Neuronal stem cell (in vitro differentiated cells): Measurements from ENCODE around the gene TEX12.

Experiments used
- DNase-seq: peaks from one replicate; pipeline ENCODE4 v3.0.0-alpha.2; 2013; ENCODE audit warnings: low spot score
- H2AFZ ChIP-seq: one replicate; pipeline ENCODE4 v1.6.1; 2013; ENCODE audit warnings: mild to moderate bottlenecking, low read length, inconsistent platforms
- H2AK5ac ChIP-seq: 2 replicates; pipeline ENCODE4 v1.6.1; 2013; ENCODE audit warnings: low read depth, mild to moderate bottlenecking, inconsistent platforms, low read length, moderate library complexity, mixed read lengths
- H2BK120ac ChIP-seq: 2 replicates; pipeline ENCODE4 v1.6.1; 2013; ENCODE audit warnings: low read depth, mild to moderate bottlenecking, inconsistent platforms, low read length, moderate library complexity, mixed read lengths
- H2BK12ac ChIP-seq: one replicate; pipeline ENCODE4 v1.6.1; 2013; ENCODE audit warnings: low read length, inconsistent platforms
- H2BK15ac ChIP-seq: 2 replicates; pipeline ENCODE4 v1.6.1; 2013; ENCODE audit warnings: mild to moderate bottlenecking, low read length, inconsistent platforms, mixed read lengths
- H2BK5ac ChIP-seq: one replicate; pipeline ENCODE4 v1.6.1; 2013; ENCODE audit warnings: inconsistent platforms, mild to moderate bottlenecking, low read length, moderate library complexity
- H3K14ac ChIP-seq: one replicate; pipeline ENCODE4 v1.6.1; 2013; ENCODE audit warnings: low read length, inconsistent platforms
- H3K18ac ChIP-seq: 2 replicates; pipeline ENCODE4 v1.6.1; 2013; ENCODE audit warnings: low read length, inconsistent platforms
- H3K23ac ChIP-seq: 2 replicates; pipeline ENCODE4 v1.6.1; 2013; ENCODE audit warnings: low read depth, mild to moderate bottlenecking, mixed read lengths, low read length, inconsistent platforms; ENCODE audit not compliant: poor library complexity
- H3K27ac ChIP-seq: replicated peaks from 3 replicates; pipeline ENCODE4 v1.5.1; 2013; ENCODE audit warnings: low read length, inconsistent platforms
- H3K27me3 ChIP-seq, 3 experiments: 2 replicates each; pipeline ENCODE4 v1.6.1; 2013; ENCODE audit warnings: low read length in 3 of 3, mild to moderate bottlenecking in 2 of 3, inconsistent platforms in 1 of 3, low read depth in 1 of 3, mixed read lengths in 1 of 3, moderate library complexity in 1 of 3; ENCODE audit not compliant: control insufficient read depth in 3 of 3, insufficient read depth in 3 of 3
- H3K36me3 ChIP-seq, 2 donors: replicated peaks in 1 of 2; 2 replicates each; pipeline ENCODE4 v1.6.1; 2013; ENCODE audit warnings: low read length in 2 of 2; ENCODE audit not compliant: control insufficient read depth in 2 of 2, insufficient read depth in 2 of 2
- H3K4ac ChIP-seq: 2 replicates; pipeline ENCODE4 v1.6.1; 2013; ENCODE audit warnings: inconsistent platforms, mild to moderate bottlenecking, low read length, moderate library complexity
- H3K4me1 ChIP-seq, 2 donors: 1 replicate in 1 of 2; 2 replicates in 1 of 2; pipeline ENCODE4 v1.6.1; 2013; ENCODE audit warnings: low read length in 2 of 2, low read depth in 1 of 2; ENCODE audit not compliant: control insufficient read depth in 2 of 2, insufficient read depth in 1 of 2
- H3K4me2 ChIP-seq: one replicate; pipeline ENCODE4 v1.6.1; 2013; ENCODE audit warnings: mild to moderate bottlenecking, low read length, inconsistent platforms; ENCODE audit not compliant: insufficient read depth, poor library complexity, severe bottlenecking
- H3K4me3 ChIP-seq, 2 donors: 2 replicates each; pipeline ENCODE4 v1.5.1; 2013; ENCODE audit warnings: low read length in 2 of 2, mild to moderate bottlenecking in 2 of 2, inconsistent platforms in 1 of 2, moderate library complexity in 1 of 2
- H3K79me1 ChIP-seq: one replicate; pipeline ENCODE4 v1.6.1; 2013; ENCODE audit warnings: low read depth, mild to moderate bottlenecking, inconsistent platforms, low read length, moderate library complexity
- H3K9ac ChIP-seq: one replicate; pipeline ENCODE4 v1.6.1; 2013; ENCODE audit warnings: mild to moderate bottlenecking, low read depth, low read length, inconsistent platforms; ENCODE audit not compliant: poor library complexity
- H3K9me3 ChIP-seq, 2 donors: replicated peaks in 1 of 2; 2 replicates each; pipeline versions ENCODE3 to v1.6.1; 2013; ENCODE audit warnings: low read length in 2 of 2, mild to moderate bottlenecking in 2 of 2, inconsistent platforms in 1 of 2, low read depth in 1 of 2, mixed read lengths in 1 of 2, moderate library complexity in 1 of 2; ENCODE audit not compliant: control insufficient read depth in 2 of 2, insufficient read depth in 1 of 2
- H4K8ac ChIP-seq: one replicate; pipeline ENCODE4 v1.6.1; 2013; ENCODE audit warnings: low read depth, mild to moderate bottlenecking, inconsistent platforms, low read length, moderate library complexity
- H4K91ac ChIP-seq: one replicate; pipeline ENCODE4 v1.6.1; 2013; ENCODE audit warnings: low read length, low read depth, mild to moderate bottlenecking, inconsistent platforms; ENCODE audit not compliant: poor library complexity
- WGBS, 2 donors: extraction: QIAGEN DNeasy Blood & Tissue Kit; methylation state at CpG; one replicate each; pipeline ENCODE4 v1.1.7; 2013; ENCODE audit warnings: missing lambda C conversion rate in 2 of 2, mixed read lengths in 1 of 2; ENCODE audit not compliant: insufficient read length in 2 of 2, insufficient replicate concordance in 1 of 2; ENCODE audit errors: extremely low coverage in 2 of 2; 5-methylcytosine and 5-hydroxymethylcytosine counted together

TEX12 gene

GRCh38 chr11:112165049-112165448 lies 2.1 kb upstream of the TEX12 start:
- H2BK12ac ChIP-seq = no peak overlapping the region
- no peak overlapping the region for H4K8ac ChIP-seq
- no peaks in the 10 kb centered on the region for H3K9me3 ChIP-seq
- no peak overlapping the region for H2BK120ac ChIP-seq
- H2BK15ac ChIP-seq = no peak overlapping the region
- H3K4ac ChIP-seq = no peak overlapping the region
- WGBS, 2 donors = no CpG with 5 or more reads among the region's 3 CpGs
- H3K14ac ChIP-seq = no peak overlapping the region
- H2BK5ac ChIP-seq = no peak overlapping the region
- H3K27ac ChIP-seq = no peak overlapping the region
- no peak for DNase-seq
- H3K4me2 ChIP-seq = no peak overlapping the region
- H3K79me1 ChIP-seq = no peaks in the 10 kb centered on the region
- H3K9ac ChIP-seq = no peak overlapping the region
- H3K4me1 ChIP-seq = no peaks in the 10 kb centered on the region
- no peak overlapping the region for H3K18ac ChIP-seq
- no peak overlapping the region for H2AK5ac ChIP-seq
- H3K36me3 ChIP-seq = no peaks in the 10 kb centered on the region
- no peak overlapping the region for H2AFZ ChIP-seq
- H3K27me3 ChIP-seq = no peaks in the 10 kb centered on the region
- no peak overlapping the region for H4K91ac ChIP-seq
- H3K23ac ChIP-seq = no peak overlapping the region
- H3K4me3 ChIP-seq = no peak overlapping the region

- Histone ChIP-seq H2BK12ac (no peak overlapping the region), H2AFZ (peak overlapping the region; percentile 48)
These were observed 610 bp upstream of the TEX12 start for GRCh38 chr11:112166562-112166961.

GRCh38 chr11:112172362-112172994 lies 5.3 kb downstream of the TEX12 start:
- no peak overlapping the region for H4K91ac ChIP-seq
- peaks cover 3 to 4% of the 10 kb centered on the region in 2 donors for H3K4me1 ChIP-seq
- WGBS, 2 donors = no CpG with 5 or more reads among the region's 2 CpGs
- no peak overlapping the region for H3K18ac ChIP-seq
- H3K4me2 ChIP-seq = no peak overlapping the region
- no peak overlapping the region for H2BK12ac ChIP-seq
- peaks cover 0 to 1% (median 0%) of the 10 kb centered on the region in 3 experiments for H3K27me3 ChIP-seq
- no peak overlapping the region for H3K27ac ChIP-seq
- no peak overlapping the region for H2AK5ac ChIP-seq
- no peak overlapping the region for H3K14ac ChIP-seq
- H3K4ac ChIP-seq = no peak overlapping the region
- no peak overlapping the region for H3K23ac ChIP-seq
- no peaks in the 10 kb centered on the region for H3K79me1 ChIP-seq
- H4K8ac ChIP-seq = no peak overlapping the region
- H2AFZ ChIP-seq = no peak overlapping the region
- H3K4me3 ChIP-seq = no peak overlapping the region
- no peak overlapping the region for H2BK5ac ChIP-seq
- H3K9ac ChIP-seq = no peak overlapping the region
- no peak overlapping the region for H2BK15ac ChIP-seq
- H3K9me3 ChIP-seq = no peaks in the 10 kb centered on the region
- H2BK120ac ChIP-seq = no peak overlapping the region
- no peak for DNase-seq
- no peaks in the 10 kb centered on the region for H3K36me3 ChIP-seq

More at GRCh38 chr11:112166562-112166961, 610 bp upstream of the TEX12 start:
- Histone ChIP-seq H3K23ac (no peak overlapping the region), H3K4me1 (no peaks in the 10 kb centered on the region), H3K36me3 (no peaks in the 10 kb centered on the region), H3K27me3 (no peaks in the 10 kb centered on the region), H3K27ac (no peak overlapping the region), H2BK120ac (no peak overlapping the region), H2BK15ac (no peak overlapping the region), H2AK5ac (no peak overlapping the region), H3K9me3 (no peaks in the 10 kb centered on the region), H3K4me3 (no peak overlapping the region), H4K91ac (no peak overlapping the region), H3K79me1 (no peaks in the 10 kb centered on the region), H3K9ac (no peak overlapping the region), H2BK5ac (no peak overlapping the region), H3K4ac (no peak overlapping the region), H4K8ac (no peak overlapping the region), H3K4me2 (no peak overlapping the region), H3K14ac (no peak overlapping the region), H3K18ac (no peak overlapping the region)
- WGBS, 2 donors = no CpG with 5 or more reads among the region's 8 CpGs
- no peak for DNase-seq

- Histone ChIP-seq H3K9me3 (no peaks in the 10 kb centered on the region), H3K4me3 (no peak overlapping the region), H3K14ac (no peak overlapping the region), H2BK120ac (no peak overlapping the region), H3K4me1 (peaks cover 3 to 4% of the 10 kb centered on the region in 2 donors), H3K4ac (no peak overlapping the region), H4K91ac (no peak overlapping the region), H2AK5ac (no peak overlapping the region), H3K18ac (no peak overlapping the region), H2BK12ac (no peak overlapping the region), H3K9ac (no peak overlapping the region), H4K8ac (no peak overlapping the region), H3K27me3 (peaks cover 0 to 4% (median 0%) of the 10 kb centered on the region in 3 experiments), H2BK15ac (no peak overlapping the region), H3K79me1 (no peaks in the 10 kb centered on the region), H3K36me3 (no peaks in the 10 kb centered on the region), H3K4me2 (no peak overlapping the region), H2AFZ (no peak overlapping the region), H3K23ac (no peak overlapping the region), H3K27ac (no peak overlapping the region), H2BK5ac (no peak overlapping the region)
- no peak for DNase-seq
- no CpG with 5 or more reads among the region's 3 CpGs for WGBS, 2 donors
These were observed 6.0 kb downstream of the TEX12 start for GRCh38 chr11:112173152-112173551.
